ENCODE data around the gene S100Z. TPM values are rescaled to one million over a fixed set of nuclear protein-coding genes. Genes with fewer than 3 reads are reported as not detected.
"Not testable (repeated sequence)": the region's sequence is repeated elsewhere in the genome, so short reads cannot be mapped to it uniquely, and the experiment has no call there.

The S100Z gene
- total RNA-seq, 1 experiment from 2014 or later = not detected

GRCh38 chr5:76852772-76853171 is 3.0 kb downstream of the S100Z start:
- ChIA-PET POLR2A (no interaction called here), CTCF (interaction anchor here (0.7 kb wide), 1 partner anchor 169 kb away, joined by 3 read pairs; no protein-coding TSS in a partner anchor)
- TF ChIP-seq SIN3A (IDR thresholded peaks at IDR 0.05; ENCODE audit: borderline replicate concordance, insufficient read depth, low read depth, low read length) (no peak), POLR2AphosphoS5 (IDR thresholded peaks at IDR 0.05; ENCODE audit: low read depth, low read length) (no peak), REST (IDR thresholded peaks at IDR 0.05; ENCODE audit: insufficient read depth in 1 of 2, low read depth in 2 of 2, low read length in 1 of 2) (no peak), TCF7L2 (IDR thresholded peaks at IDR 0.05; ENCODE audit: low read depth, low read length) (no peak)
- TF ChIP-seq, protein P1, sequence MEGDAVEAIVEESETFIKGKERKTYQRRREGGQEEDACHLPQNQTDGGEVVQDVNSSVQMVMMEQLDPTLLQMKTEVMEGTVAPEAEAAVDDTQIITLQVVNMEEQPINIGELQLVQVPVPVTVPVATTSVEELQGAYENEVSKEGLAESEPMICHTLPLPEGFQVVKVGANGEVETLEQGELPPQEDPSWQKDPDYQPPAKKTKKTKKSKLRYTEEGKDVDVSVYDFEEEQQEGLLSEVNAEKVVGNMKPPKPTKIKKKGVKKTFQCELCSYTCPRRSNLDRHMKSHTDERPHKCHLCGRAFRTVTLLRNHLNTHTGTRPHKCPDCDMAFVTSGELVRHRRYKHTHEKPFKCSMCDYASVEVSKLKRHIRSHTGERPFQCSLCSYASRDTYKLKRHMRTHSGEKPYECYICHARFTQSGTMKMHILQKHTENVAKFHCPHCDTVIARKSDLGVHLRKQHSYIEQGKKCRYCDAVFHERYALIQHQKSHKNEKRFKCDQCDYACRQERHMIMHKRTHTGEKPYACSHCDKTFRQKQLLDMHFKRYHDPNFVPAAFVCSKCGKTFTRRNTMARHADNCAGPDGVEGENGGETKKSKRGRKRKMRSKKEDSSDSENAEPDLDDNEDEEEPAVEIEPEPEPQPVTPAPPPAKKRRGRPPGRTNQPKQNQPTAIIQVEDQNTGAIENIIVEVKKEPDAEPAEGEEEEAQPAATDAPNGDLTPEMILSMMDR (IDR thresholded peaks at IDR 0.05) = no peak
- no peak overlapping the region for H3K4me3 ChIP-seq (ENCODE audit: low read depth in 2 of 2, low read length in 2 of 2)
- BruUV-seq (replicated peaks) = no TSS peak
- intact Hi-C loops (cut with micrococcal nuclease; ENCODE audit: unreplicated experiment) (no loop called here), in situ Hi-C loops (cut with HindIII; ENCODE audit: low pct_unique_long_range_greater_than_20kb, low sequenced_read_pairs) (no loop called here)
- H3K27me3 ChIP-seq (ENCODE audit: control insufficient read depth, insufficient read depth, low read length) = no peaks in the 10 kb centered on the region
- ATAC-seq (no peak), DNase-seq (ENCODE audit: low read depth, low spot score) (no peak)
- H3K27ac ChIP-seq (ENCODE audit: low read length) = no peak overlapping the region
- no peaks in the 10 kb centered on the region for H3K4me1 ChIP-seq (ENCODE audit: control insufficient read depth, insufficient read depth, low read length)
- no peaks in the 10 kb centered on the region for H3K9me3 ChIP-seq (ENCODE audit: control insufficient read depth, insufficient read depth, low read depth, low read length)
- H3K36me3 ChIP-seq (ENCODE audit: control insufficient read depth, insufficient read depth, low read length) = no peaks in the 10 kb centered on the region

GRCh38 chr5:76853741-76854140 is 3.9 kb downstream of the S100Z start:
- H3K36me3 ChIP-seq (ENCODE audit: control insufficient read depth, insufficient read depth, low read length); H3K4me3 ChIP-seq (ENCODE audit: low read depth in 2 of 2, low read length in 2 of 2); BruUV-seq (replicated peaks); in situ Hi-C loops (cut with HindIII; ENCODE audit: low pct_unique_long_range_greater_than_20kb, low sequenced_read_pairs); DNase-seq (ENCODE audit: low read depth, low spot score); ATAC-seq; H3K27me3 ChIP-seq (ENCODE audit: control insufficient read depth, insufficient read depth, low read length); intact Hi-C loops (cut with micrococcal nuclease; ENCODE audit: unreplicated experiment); H3K4me1 ChIP-seq (ENCODE audit: control insufficient read depth, insufficient read depth, low read length); CTCF ChIA-PET; H3K9me3 ChIP-seq (ENCODE audit: control insufficient read depth, insufficient read depth, low read depth, low read length); H3K27ac ChIP-seq (ENCODE audit: low read length): not testable (repeated sequence)
- POLR2A ChIA-PET = interaction anchor here (0.7 kb wide), 1 partner anchor 12 kb away, joined by 7 read pairs; no protein-coding TSS in a partner anchor

- ATAC-seq = no peak
- intact Hi-C loops (cut with micrococcal nuclease; ENCODE audit: unreplicated experiment) = no loop called here
- ChIA-PET CTCF (no interaction called here), POLR2A (no interaction called here)
- Histone ChIP-seq H3K9me3 (ENCODE audit: control insufficient read depth, insufficient read depth, low read depth, low read length) (no peaks in the 10 kb centered on the region), H3K27ac (ENCODE audit: low read length) (no peak overlapping the region), H3K27me3 (ENCODE audit: control insufficient read depth, insufficient read depth, low read length) (no peaks in the 10 kb centered on the region), H3K4me1 (ENCODE audit: control insufficient read depth, insufficient read depth, low read length) (no peaks in the 10 kb centered on the region), H3K36me3 (ENCODE audit: control insufficient read depth, insufficient read depth, low read length) (no peaks in the 10 kb centered on the region), H3K4me3 (ENCODE audit: low read depth in 2 of 2, low read length in 2 of 2) (no peak overlapping the region)
- BruUV-seq (replicated peaks) = no TSS peak
- in situ Hi-C loops (cut with HindIII; ENCODE audit: low pct_unique_long_range_greater_than_20kb, low sequenced_read_pairs) = no loop called here
- no peak for TF ChIP-seq TCF7L2 (IDR thresholded peaks at IDR 0.05; ENCODE audit: low read depth, low read length)
- TF ChIP-seq SIN3A (IDR thresholded peaks at IDR 0.05; ENCODE audit: borderline replicate concordance, insufficient read depth, low read depth, low read length) = no peak
- TF ChIP-seq, protein P1 (IDR thresholded peaks at IDR 0.05) = no peak
- no peak for TF ChIP-seq REST (IDR thresholded peaks at IDR 0.05; ENCODE audit: insufficient read depth in 1 of 2, low read depth in 2 of 2, low read length in 1 of 2)
- TF ChIP-seq POLR2AphosphoS5 (IDR thresholded peaks at IDR 0.05; ENCODE audit: low read depth, low read length) = no peak
- DNase-seq (ENCODE audit: low read depth, low spot score) = no peak
These were observed 4.8 kb downstream of the S100Z start for GRCh38 chr5:76854644-76855043.

DNA sequence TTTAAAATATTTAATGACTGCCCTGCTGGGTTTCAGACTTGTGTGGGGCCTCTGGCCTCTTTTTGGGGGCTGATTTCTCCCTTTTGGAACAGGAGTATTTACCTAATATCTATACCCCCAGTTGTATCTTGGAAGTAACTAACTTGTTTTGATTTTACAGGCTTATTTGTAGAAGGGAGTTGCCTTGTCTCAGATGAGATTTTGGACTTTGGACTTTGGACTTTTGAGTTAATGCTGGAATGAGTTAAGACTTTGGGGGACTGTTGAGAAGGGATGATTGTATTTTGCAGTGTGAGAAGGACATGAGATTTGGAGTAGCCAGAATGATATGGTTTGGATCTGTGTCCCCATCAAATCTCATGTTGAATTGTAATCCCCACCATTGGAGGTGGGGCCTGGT is 5.7 kb downstream of the S100Z start:
- H3K4me3 ChIP-seq (ENCODE audit: low read depth in 2 of 2, low read length in 2 of 2); H3K4me1 ChIP-seq (ENCODE audit: control insufficient read depth, insufficient read depth, low read length); BruUV-seq (replicated peaks); H3K36me3 ChIP-seq (ENCODE audit: control insufficient read depth, insufficient read depth, low read length); CTCF ChIA-PET; POLR2A ChIA-PET; in situ Hi-C loops (cut with HindIII; ENCODE audit: low pct_unique_long_range_greater_than_20kb, low sequenced_read_pairs); H3K9me3 ChIP-seq (ENCODE audit: control insufficient read depth, insufficient read depth, low read depth, low read length); DNase-seq (ENCODE audit: low read depth, low spot score); ATAC-seq; H3K27ac ChIP-seq (ENCODE audit: low read length); intact Hi-C loops (cut with micrococcal nuclease; ENCODE audit: unreplicated experiment); H3K27me3 ChIP-seq (ENCODE audit: control insufficient read depth, insufficient read depth, low read length): not testable (repeated sequence)

Data from Panc1 (cell line).